ENCODE data around the gene ARHGAP5.

DNA sequence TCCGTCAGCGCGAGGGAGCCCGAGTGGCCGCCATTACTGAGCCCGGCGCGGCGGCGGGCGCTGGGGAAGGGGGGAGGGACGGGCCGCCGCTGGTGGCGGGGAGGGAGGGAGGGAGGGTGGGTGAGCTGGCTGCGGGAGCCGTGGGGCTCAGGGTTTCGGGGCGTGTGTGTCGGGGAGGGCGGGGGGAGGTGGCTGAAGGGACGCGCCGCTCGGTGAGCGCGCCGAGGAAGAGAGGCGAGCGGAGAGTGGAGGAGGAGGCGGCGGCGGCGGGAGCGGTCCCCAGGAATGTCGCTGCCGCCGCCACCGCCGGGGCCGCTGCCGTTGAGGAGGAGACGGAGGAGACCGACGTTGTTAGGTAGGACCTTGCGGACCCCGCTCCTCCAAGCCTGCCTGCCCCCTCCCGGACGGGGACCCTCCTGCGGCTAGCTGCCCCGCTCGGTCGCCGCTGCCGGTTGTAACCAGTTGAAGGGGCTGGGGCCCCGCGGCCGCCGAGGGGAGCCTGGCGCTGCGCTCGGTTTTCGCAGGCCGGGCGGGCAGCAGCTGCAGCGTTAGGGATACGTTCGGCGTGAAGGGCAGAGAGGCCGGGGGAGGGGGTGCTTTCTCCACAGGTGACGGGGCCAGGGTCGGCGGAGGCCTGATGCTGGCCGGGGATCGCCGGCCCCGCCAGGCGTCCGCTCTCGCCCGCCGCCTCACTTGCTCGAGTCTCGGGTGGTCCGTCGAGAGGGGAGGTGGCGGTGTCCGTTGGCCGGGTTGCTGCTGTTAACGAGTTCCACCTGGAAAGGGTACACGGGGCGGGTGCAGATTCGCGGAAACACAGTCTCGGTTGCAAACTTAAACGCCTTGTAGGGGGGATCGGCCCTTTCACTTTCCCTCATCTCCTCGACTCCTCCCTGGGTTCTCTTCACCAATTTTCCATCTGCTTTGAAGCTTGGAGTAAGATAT, at the start of gene ARHGAP5:
- TF ChIP-seq, protein P1, sequence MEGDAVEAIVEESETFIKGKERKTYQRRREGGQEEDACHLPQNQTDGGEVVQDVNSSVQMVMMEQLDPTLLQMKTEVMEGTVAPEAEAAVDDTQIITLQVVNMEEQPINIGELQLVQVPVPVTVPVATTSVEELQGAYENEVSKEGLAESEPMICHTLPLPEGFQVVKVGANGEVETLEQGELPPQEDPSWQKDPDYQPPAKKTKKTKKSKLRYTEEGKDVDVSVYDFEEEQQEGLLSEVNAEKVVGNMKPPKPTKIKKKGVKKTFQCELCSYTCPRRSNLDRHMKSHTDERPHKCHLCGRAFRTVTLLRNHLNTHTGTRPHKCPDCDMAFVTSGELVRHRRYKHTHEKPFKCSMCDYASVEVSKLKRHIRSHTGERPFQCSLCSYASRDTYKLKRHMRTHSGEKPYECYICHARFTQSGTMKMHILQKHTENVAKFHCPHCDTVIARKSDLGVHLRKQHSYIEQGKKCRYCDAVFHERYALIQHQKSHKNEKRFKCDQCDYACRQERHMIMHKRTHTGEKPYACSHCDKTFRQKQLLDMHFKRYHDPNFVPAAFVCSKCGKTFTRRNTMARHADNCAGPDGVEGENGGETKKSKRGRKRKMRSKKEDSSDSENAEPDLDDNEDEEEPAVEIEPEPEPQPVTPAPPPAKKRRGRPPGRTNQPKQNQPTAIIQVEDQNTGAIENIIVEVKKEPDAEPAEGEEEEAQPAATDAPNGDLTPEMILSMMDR (IDR thresholded peaks at IDR 0.05; ENCODE audit: low read length), result no peak
- no peak for TF ChIP-seq EZH2 (IDR thresholded peaks at IDR 0.05; ENCODE audit: borderline replicate concordance, low read length)

Data from OCI-LY1 (cell line).